Testis (tissue), 3 donors: ENCODE results near the gene TTL. TPM values are rescaled to one million over a fixed set of nuclear protein-coding genes. Genes with fewer than 3 reads are reported as not detected.
"Not testable (repeated sequence)": the region's sequence is repeated elsewhere in the genome, so short reads cannot be mapped to it uniquely, and the experiment has no call there.

ENCODE experiments used
- DNase-seq: peaks from one replicate; pipeline ENCODE4 v3.0.0-alpha.2; 2019
- H3K27ac ChIP-seq, 2 donors: fragments of 200-600 bp; sonication (generic); one replicate each; pipeline ENCODE4 v1.5.1; 2019
- H3K27me3 ChIP-seq: fragments of 200-600 bp; sonication (generic); one replicate; pipeline ENCODE4 v1.5.1; 2019
- H3K36me3 ChIP-seq: fragments of 200-600 bp; sonication (generic); one replicate; pipeline ENCODE4 v1.5.1; 2017; ENCODE audit warnings: low read depth; ENCODE audit errors: missing control alignments
- H3K4me1 ChIP-seq: fragments of 200-600 bp; sonication (generic); one replicate; pipeline ENCODE4 v1.5.1; 2019
- H3K4me3 ChIP-seq, 2 donors: fragments of 200-600 bp; sonication (generic); one replicate each; pipeline ENCODE4 v1.5.1; 2017 to 2019
- H3K9me3 ChIP-seq: fragments of 200-600 bp; sonication (generic); one replicate; pipeline ENCODE4 v1.5.1; 2017
- CTCF ChIP-seq, 3 experiments: fragments of 450-650 bp in 2 of 3; fragments of 200-600 bp in 1 of 3; sonication (generic) in 1 of 3; IDR thresholded peaks; one replicate each; pipeline ENCODE4 v1.5.1; 2016 to 2019; ENCODE audit warnings: antibody characterized with exemption in 3 of 3, mild to moderate bottlenecking in 2 of 3, moderate library complexity in 1 of 3
- POLR2A ChIP-seq: fragments of 450-650 bp; IDR thresholded peaks from one replicate; pipeline ENCODE4 v1.6.1; 2017; ENCODE audit warnings: antibody characterized with exemption, mild to moderate bottlenecking, moderate library complexity
- WGBS, 2 donors: methylation state at CpG; one replicate each; pipeline ENCODE4 v1.1.5; 2018; 5-methylcytosine and 5-hydroxymethylcytosine counted together
- intact Hi-C: fragments of 100-400 bp; cut with DNase I; formaldehyde crosslinking; loops from one replicate; pipeline ENCODE4 v1.15.1; 2023; ENCODE audit warnings: low total_unique reads
- polyA plus RNA-seq: library from polyadenylated mRNA; stranded (reverse); fragments of 350-450 nt; fragmentation: Illumina TruSeq; extraction: RNeasy Lipid Tissue Mini Kit (QIAGEN cat#74804); gene quantifications from one replicate; pipeline ENCODE4 v1.2.3, GENCODE V29; 2014; ENCODE audit warnings: low read depth, low replicate concordance; ENCODE audit not compliant: insufficient read depth
- total RNA-seq, 2 donors: library from RNA; depleted of rRNA; stranded (reverse); fragments of >200 nt; gene quantifications; one replicate each; pipeline ENCODE4 v1.2.3, GENCODE V29; 2016

Gene TTL
- total and polyA plus RNA-seq, 3 donors from 2014 or later = 11.4 to 14.3 (median 12.2) TPM

DNA sequence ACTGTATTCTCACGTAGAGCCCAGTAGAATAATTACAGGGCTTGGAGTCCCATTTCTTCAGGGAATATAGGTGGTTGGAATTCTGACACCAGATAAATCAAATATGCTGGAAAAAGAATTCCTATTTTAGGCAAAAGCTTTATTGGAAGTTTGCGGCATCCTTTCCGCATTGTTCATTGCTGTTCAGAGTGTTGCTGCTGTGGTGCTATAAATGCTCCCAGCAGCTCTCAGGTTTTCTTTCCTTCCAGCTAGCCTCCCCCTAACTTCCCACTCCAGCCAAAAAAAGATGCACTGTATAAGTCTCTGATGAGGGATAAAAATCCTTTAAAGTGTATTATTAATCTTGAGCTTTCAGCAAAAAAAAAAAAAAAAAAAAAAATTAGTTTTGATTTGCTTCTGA, 34.8 kb downstream of the TTL start:
- TF ChIP-seq CTCF (IDR thresholded peaks at IDR 0.05) = no peak
- TF ChIP-seq POLR2A = no peak
- WGBS, 2 donors = 96 to 98% methylated on average over 3 of the region's 3 CpGs
- no peaks in the 10 kb centered on the region for H3K9me3 ChIP-seq
- H3K4me3 ChIP-seq = no peak overlapping the region
- intact Hi-C loops = no loop called here
- H3K36me3 ChIP-seq = no peaks in the 10 kb centered on the region
- no peaks in the 10 kb centered on the region for H3K4me1 ChIP-seq
- no peak for DNase-seq
- H3K27ac ChIP-seq = no peak overlapping the region
- no peaks in the 10 kb centered on the region for H3K27me3 ChIP-seq

DNA sequence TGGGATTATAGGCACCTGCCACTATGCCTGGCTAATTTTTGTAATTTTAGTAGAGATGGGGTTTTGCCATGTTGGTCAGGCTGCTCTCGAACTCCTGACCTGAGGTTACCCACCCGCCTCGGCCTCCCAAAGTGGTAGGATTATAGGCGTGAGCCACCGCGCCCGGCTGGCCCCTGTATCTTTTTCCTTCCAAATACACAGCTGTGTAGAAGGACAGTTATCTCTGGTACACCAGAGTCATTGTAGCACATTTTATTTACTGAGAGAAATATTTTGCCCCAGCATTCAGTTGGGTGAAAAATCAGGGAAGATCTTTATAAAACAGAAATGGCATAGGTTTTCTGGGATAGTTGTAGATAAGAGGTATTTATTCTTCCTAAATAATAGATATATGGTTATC, 36.9 kb downstream of the TTL start:
- H3K4me3 ChIP-seq = no peak overlapping the region
- WGBS, 2 donors = 90 to 91% methylated on average over 7 of the region's 7 CpGs
- H3K27me3 ChIP-seq = no peaks in the 10 kb centered on the region
- no peaks in the 10 kb centered on the region for H3K9me3 ChIP-seq
- DNase-seq = no peak
- no peak for TF ChIP-seq POLR2A
- no peak for TF ChIP-seq CTCF (IDR thresholded peaks at IDR 0.05)
- no peak overlapping the region for H3K27ac ChIP-seq
- no peaks in the 10 kb centered on the region for H3K36me3 ChIP-seq
- H3K4me1 ChIP-seq = no peaks in the 10 kb centered on the region
- intact Hi-C loops = no loop called here

DNA sequence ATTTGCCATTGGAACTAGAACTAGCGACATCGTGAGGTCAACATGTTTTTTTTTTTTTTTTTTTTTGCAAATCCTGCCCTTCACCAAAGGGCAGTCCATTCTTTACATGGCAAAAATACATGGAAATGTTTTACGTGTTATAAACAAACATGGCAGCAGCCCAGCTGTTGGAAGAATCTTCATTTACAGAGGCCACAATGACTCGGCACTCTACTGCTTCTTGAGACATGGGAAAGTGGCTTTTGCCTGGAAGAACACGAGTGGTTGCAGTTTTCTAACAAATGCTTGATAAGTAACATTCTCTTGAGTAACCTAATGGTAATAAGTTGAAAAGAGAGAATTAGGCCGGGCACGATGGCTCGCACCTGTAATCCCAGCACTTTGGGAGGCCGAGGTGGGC, 37.5 kb downstream of the TTL start:
- Histone ChIP-seq H3K4me1 (no peaks in the 10 kb centered on the region), H3K9me3 (no peaks in the 10 kb centered on the region), H3K36me3 (no peaks in the 10 kb centered on the region), H3K4me3 (no peak overlapping the region), H3K27ac (no peak overlapping the region), H3K27me3 (no peaks in the 10 kb centered on the region)
- TF ChIP-seq POLR2A = no peak
- TF ChIP-seq CTCF (IDR thresholded peaks at IDR 0.05) = no peak
- intact Hi-C loops = no loop called here
- DNase-seq = no peak
- WGBS, 2 donors = 89 to 96% methylated on average over 9 of the region's 9 CpGs

DNA sequence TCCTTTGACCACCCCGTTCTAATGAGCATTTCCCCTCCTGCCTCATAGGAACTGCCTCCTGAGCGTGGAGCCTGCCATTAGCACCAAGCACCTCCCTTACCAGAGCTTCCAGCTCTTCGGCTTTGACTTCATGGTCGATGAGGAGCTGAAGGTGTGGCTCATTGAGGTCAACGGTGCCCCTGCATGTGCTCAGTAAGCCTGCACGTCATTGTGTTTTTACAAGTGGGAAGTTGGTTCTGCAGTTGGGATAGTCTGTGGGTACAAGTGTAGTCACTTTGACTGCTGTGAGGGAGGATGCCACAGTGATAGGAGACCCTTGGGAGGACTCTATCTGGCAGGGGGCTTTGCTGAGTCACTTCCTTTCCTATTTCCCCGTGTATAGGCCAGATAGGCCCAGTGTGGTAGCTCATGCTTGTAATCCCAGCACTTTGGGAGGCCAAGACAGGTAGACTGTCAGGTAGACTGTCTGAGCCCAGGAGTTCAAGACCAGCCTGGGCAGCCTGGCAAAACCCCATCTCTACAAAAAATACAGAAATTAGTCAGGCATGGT, 38.4 kb downstream of the TTL start:
- no peaks in the 10 kb centered on the region for H3K36me3 ChIP-seq
- no peaks in the 10 kb centered on the region for H3K27me3 ChIP-seq
- no peak for DNase-seq
- WGBS, 2 donors = 93% methylated on average over 6 to 7 of the region's 7 CpGs
- H3K4me3 ChIP-seq = no peak overlapping the region
- TF ChIP-seq POLR2A (no peak), CTCF (IDR thresholded peaks at IDR 0.05) (no peak)
- intact Hi-C loops = no loop called here
- H3K27ac ChIP-seq = no peak overlapping the region
- H3K9me3 ChIP-seq = no peaks in the 10 kb centered on the region
- H3K4me1 ChIP-seq = no peaks in the 10 kb centered on the region

DNA sequence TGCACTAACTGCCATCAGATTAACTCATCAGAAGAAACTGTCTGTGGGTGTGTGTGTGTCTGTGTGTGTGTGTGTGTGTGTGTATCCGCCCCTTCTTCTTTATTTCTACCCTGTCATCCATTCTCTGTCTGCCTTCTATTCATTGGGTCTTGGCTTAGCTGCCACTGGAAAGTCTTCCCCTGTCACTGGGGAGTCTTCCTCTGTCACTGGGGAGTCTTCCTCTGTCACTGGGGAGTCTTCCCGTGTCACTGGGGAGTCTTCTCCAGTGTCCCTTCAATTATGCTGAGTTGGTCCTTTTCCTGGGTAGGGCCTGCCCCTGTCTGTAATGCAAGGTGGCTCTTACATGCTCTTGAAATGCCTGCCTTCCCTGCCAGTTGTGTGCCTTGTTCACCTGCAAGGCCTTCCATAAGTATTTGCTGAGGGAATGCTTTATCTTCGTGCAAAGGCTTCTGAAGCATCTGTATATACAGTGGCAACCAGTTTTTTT, 41.4 kb downstream of the TTL start:
- Histone ChIP-seq H3K27ac (no peak overlapping the region), H3K27me3 (no peaks in the 10 kb centered on the region), H3K9me3 (no peaks in the 10 kb centered on the region), H3K36me3 (no peaks in the 10 kb centered on the region), H3K4me1 (no peaks in the 10 kb centered on the region), H3K4me3 (no peak overlapping the region)
- no peak for DNase-seq
- intact Hi-C loops = no loop called here
- 94 to 100% methylated on average over 3 of the region's 3 CpGs for WGBS, 2 donors
- no peak for TF ChIP-seq POLR2A
- TF ChIP-seq CTCF (IDR thresholded peaks at IDR 0.05) = no peak

- intact Hi-C loops, DNase-seq, H3K36me3 ChIP-seq, H3K27me3 ChIP-seq, H3K27ac ChIP-seq, H3K4me1 ChIP-seq, H3K4me3 ChIP-seq, H3K9me3 ChIP-seq: not testable (repeated sequence)
- WGBS, 2 donors = 95 to 98% methylated on average over 3 of the region's 3 CpGs
Observed at GRCh38 chr2:112524276-112524675, 42.3 kb downstream of the TTL start.
